Activated CD8-positive, alpha-beta memory T cell treated with anti-CD3 and anti-CD28 coated beads, Interleukin-2, amount 50 U/mL, for 1 hour (primary cell): Measurements from ENCODE around the gene STMN1.

Source experiments
- DNase-seq: peaks from one replicate; pipeline ENCODE4 v3.0.0-alpha.2; 2020; ENCODE audit errors: extremely low read depth

STMN1 gene

DNA sequence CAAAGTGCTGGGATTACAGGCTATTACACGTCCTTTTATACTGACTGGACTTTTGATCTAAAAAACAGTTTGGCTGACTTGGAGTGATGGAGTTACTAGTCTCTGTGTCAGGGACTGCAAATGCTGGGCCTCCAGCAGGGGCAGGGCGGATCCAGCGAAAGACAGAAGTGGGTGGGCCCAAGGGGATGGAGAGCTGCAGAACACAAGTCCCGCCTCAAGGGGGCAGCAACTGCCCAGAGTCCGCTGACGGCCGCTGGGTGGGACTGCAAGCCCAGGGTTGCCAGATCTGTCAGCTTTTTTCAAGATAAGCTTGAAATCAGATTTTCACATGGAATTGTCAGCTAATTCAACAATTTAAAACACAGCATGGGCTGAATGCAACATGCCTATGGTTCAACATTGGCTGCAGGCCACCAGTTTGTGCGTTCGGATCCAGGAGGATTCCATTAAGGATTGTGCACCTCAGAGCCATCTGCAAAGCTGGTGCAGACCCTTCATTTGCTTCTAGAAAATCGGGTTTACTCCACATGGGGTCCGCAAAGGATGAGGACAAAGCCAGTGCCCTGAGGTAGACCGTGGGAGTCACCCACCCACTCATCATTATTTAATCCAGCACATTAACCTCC lies 10.7 kb downstream of the STMN1 start:
- DNase-seq: peak; percentile 81

DNA sequence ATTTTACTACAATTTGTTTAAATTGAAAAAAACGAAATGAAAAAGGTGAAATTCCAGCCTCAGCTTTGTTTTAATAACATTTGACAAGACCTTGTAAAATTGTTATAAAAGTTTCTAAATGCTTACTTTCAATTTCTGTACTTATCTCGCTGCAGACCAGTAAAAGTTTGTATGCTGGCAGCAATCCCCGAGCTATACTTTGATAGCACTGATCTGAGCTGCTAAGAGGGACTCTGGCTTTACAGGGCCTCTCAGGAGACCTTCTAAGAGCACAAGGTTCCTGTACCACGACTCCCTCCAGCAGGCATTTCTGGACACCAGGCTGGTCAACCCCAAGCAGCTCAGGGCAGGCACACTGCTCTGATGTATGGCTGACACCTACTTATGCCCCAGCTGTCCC lies 13.1 kb downstream of the STMN1 start:
- DNase-seq: no peak

DNA sequence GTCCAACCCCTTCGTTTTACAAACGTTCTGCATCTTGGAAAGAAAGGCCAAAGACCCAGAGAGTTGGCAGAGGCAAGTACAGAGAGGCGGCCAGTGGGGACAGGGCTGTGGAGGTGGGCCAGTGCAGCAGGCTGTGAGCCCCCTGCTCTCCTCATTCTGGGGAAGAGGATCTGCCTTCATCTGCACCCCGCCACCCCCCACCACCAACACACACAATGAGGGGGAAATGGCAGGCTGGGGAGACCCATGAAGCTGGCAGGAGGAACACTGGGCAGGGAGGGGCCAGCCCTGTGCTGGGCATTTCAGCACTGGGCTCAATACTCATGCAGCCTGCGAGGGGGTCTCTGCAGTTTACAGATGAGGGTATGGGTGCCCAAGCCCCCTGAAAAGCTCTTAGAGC lies 14.6 kb downstream of the STMN1 start:
- DNase-seq: no peak

DNA sequence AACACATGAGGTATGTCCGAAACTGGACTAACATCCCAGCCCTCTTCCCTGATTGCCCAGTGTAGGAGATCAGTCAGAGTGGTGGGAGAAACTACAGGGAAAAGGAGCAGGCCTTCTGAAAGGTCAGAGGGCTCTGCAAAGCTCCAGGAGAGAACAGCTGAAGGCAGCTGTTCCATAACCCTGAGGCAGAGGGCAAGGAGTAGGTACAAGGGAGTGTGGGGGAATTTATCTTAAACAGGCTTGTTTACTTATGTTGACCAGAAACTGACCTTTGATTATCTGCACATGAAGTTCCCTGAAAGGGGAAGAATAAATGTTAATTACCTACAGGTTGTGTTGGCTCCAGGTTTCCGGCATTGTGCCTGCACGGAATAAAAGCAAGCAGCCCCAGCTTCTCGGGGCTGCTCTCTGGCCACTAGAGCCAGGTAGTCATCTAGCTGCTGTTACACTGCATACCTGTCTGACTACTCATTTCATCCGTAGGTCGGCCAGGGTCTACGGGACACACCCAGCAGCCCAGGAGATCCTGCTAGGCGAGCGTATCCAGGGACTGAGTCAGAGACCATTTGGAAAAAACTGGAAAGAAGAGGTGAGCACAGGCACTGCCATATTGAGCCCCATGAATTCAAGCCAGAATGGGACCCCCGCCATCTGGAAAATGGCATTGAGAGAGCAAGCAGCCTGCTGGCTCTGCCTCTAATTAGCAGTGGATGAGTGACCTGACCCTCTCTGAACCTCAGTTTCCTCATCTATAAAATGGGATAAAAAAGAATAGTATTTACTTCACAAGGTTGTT lies 15.8 kb downstream of the STMN1 start:
- DNase-seq: no peak

DNA sequence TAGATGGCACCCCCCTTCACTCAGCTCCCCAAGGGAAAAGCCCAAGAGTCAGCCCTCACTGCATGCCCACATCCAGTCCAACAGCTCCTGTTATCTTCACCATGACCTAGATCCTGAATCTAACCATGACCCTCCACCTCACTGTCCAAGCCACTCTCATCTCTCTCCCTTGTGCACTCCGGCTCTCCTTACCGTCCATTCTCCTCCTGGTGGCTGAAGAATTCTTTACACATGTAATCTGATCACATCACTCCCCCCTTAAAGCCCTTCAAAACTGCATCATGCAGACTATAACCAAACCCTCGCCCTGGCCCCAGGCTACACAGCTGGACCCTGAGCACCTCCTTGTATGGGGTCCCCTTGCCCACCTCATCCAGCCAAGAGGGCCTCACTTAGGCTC lies 16.7 kb downstream of the STMN1 start:
- DNase-seq: no peak

DNA sequence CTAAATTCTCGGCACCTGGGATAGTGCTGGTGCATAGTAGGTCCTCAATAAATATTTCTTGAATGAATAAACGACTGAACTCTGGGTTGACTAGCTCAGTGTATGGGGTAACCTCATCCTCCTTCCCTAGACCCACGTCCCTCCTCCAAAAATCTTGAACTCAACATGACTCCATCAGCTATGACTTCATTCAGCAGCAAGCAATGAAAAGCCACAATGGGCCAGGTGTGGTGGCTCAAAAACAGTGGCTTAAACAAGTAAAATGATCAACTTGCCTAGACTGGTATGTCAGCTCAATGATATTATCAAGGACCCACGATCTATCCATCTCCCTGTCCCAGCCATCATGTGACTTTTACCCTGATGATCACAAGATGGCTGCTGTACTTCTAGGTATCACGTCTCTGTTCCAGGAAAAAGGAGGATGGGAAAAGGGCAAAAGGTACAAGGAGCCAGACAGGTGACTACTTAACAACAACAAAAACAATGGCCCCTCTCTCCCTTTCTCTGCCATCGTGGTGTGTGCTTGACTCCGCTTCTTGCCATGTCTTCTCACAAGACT lies 17.7 kb downstream of the STMN1 start:
- DNase-seq: no peak

DNA sequence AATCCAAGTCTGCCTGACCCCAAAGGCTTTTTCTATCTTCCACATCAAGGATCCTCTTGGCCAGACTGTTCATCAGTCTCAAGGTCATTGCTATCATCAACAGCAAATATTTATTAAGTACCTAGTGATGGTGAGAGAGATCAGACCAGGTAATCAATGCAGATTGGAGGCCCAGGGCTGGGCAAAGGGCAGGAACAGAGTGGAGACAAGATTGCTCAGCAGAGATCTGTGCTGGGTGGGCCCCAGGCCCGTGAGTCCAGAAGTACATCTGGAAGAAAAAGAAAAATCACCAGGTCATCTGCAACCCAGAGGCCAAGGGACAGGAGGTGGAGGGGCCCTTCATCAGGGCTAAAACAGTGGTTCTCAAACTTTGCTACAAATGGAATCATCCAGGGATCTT lies 20.6 kb downstream of the STMN1 start:
- DNase-seq: no peak

DNA sequence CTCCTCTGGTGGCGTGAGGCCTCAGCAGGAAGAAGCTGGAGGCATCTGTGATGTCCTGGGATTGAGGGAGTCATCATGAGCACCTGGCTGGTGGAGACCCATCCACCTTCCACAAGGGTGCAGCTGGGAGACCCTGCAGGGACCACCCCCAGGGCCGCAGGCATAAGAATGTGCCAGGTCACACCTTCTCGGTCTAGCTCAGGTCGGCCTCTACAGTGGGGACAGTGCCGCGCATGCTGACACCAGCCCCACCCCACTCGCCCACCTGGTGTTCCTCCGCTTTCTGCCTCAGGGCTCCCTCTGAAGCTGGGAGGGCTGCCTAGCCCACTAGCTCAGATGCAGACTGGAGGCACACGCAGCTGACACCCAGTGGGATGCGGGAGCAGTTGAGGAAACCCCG lies 25.0 kb downstream of the STMN1 start:
- DNase-seq: no peak

DNA sequence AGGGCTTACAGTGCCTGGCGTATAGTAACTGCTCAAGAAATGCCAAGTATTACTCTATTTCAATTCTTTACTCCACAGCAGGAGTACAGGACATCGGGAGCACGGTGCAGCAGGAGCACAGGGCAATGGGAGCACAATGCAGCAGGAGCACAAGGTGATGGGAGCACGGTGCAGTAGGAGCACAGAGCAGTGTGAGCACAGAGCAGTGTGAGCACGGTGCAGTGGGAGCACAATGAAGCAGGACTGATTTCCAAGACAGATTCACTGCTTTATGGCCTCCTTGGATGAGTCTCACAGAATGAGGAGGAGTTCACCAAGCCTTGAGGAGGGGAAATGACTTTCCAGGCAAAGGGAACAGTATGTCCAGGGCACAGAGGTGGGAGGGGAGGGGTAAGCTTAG lies 25.7 kb downstream of the STMN1 start:
- DNase-seq: no peak

DNA sequence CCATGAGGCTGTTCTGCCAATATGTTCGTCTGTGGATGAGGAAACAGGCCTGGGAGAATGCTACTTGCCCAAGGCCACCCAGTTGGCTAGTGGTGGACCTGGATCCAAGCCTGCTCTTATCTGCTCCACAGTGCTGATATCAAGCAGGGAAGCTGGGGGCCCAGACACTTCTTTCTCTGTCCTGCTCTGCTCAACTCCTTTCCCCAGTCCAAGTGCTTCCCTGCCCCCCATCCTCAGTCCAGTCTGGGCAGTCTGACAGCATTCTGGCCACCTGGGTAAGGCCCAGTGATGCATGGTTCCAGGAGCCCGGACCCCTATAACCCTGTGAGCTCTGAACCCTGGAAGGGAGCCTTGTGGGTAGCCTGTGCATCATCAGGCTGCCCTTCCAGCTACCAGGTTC lies 26.5 kb downstream of the STMN1 start:
- DNase-seq: no peak

DNA sequence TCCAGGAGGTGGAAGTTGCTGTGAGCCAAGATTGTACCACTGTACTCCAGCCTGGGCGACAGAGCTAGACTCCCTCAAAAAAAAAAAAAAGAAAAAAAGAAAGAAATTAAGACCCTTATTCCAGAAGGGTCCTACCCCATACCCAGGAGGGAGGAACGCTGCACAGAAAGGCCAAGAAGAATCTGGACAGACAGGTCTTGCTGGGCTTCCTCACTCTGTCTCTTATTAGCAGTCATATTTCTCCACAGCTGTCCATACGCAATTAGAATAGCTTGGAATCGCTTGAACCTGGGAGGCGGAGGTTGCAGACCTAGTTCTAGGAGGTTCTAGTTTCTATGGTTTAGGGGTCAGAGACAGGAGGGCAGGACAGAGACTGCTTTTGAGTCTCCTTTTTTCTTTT lies 27.5 kb downstream of the STMN1 start:
- DNase-seq: no peak

DNA sequence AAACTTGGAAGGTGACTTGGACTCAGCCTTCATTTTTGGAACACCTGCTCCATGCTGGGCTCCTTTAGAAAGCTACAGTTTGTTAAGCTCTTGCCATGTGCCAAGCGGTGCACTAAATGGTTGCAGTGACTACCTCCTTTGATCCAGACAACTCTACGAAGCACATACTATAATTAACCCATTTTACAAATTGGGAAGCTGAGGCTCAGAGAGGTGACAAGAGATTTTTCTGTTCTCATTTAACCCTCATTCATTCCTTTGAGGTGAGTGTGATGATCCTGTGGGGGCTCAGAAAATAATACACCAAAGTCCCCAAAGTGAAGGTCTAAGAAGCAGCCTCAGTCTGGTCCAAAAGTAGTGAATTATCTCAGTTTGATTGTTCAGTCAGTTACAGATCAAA lies 29.1 kb downstream of the STMN1 start:
- DNase-seq: no peak

DNA sequence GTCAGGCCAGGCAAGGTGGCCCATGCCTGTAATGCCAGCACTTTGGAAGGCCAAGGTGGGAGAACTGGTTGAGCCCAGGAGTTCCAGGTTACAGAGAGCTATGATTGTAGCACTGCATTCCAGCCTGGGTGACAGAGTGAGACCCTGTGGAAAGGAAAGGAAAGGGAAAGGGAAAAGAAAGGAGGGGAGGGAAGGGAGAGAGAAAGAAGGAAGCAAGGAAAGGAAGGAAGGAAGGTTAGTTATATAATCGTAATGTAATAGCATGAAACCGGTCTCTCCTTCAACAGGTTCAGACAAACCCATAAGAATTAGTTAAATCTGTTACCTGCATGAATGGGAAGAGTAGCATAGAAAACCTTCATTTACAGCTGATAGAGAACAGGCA lies 29.5 kb downstream of the STMN1 start:
- no peak for DNase-seq

DNA sequence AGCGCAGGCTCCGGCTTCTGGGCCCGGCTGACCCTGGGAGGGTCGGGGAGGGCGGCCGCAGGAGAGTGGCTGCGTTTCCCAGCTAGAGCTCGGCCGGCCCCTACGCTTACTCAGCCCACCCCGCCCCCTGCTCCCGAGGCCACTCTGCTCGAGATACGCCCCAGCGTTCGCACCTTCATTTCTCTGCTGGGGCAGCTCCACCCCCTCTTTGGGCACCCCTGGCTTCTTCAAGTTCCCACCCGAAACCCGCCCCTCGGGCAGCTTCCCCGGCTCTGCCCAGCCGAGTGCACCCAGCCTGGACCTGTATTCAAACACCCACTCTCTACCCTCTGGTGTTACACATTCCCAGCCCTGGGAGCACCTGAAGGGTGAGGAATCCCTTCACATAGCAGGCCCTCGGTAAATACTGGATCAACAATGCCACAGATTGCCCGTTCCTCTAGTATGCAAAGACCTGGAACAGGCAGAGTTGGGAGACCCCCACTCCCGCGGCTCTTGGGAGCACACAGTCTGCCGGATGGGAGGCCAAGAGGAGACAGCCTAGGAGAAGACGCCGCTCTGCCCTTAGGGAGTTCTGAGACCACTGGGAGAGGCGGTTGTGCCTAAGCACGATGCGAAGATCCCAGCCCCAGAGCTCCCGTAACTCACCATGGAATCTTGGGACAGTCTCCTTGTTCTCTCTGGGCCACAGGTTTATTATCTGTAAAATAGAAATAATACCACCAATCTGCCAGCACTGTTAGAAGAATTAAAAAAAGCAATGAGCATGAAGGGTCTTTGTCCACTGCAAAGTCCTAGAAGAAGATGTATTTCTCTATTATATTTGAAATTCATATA lies 30.1 kb downstream of the STMN1 start:
- DNase-seq: no peak

DNA sequence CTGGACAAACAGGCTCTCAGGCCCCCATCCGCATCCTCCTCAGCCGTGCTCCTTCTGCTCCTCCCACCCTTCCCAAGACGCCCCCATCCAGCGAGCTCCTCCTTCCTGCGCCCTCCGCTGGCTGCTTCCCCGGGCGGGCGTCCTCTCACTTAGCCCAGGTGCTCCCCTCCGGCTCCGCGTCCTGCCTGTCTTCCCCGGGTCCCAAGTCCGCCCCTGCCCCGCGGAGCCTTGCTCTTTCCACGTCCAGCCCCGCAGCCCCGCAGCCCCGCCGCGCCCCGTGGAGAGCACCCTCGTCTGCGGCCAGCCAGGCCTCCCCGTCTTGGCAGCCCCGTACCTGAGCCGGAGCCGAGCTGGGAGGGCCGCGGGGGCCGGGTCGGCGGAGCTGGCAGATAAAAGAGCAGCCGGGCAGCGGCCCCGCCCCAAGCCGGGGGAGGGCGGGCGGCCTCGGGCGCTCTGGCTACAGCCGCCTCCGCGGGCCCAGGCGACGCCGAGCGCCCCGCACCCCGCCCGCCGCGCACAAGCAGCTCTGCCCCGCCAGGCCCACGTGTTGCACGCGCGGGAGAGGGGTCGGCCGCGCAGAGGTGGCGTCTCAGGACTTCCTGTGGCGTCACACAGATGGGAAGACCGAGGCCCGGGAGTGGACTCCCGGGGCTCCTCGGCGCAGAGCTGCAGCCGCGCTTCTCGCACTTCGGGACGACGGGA lies 30.9 kb downstream of the STMN1 start, which contains the start of gene PAQR7:
PAQR7 (minus strand) TSS at position 555 of the 702 bp plus-strand sequence. CDS start 11,869 bp downstream, outside the sequence.
- DNase-seq: no peak

DNA sequence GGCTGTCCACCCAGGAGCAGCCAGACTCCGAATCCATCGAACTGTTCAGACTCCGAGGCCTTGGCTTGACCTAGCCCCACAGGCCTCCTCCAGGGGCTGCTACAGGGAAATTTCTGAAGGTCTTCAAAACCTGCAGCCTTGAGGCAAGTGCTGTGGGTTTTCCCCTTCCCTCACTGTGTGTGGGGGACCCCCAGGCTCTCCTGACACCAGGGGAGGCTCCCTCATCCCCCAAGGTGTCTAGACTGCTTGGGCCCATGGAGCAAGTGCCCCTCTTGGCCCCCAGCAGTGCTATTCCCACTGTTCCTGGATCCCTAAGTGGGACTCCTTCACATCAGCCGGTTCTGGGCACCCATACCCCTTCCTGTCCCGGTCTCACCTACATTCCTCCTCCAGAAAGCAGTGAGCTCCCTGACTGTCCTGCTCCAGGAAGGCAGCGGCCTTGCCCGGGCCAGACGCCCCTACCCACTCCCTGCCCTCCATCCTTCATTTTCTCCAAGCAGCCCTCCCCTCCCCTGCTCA lies 31.5 kb downstream of the STMN1 start:
- no peak for DNase-seq

DNA sequence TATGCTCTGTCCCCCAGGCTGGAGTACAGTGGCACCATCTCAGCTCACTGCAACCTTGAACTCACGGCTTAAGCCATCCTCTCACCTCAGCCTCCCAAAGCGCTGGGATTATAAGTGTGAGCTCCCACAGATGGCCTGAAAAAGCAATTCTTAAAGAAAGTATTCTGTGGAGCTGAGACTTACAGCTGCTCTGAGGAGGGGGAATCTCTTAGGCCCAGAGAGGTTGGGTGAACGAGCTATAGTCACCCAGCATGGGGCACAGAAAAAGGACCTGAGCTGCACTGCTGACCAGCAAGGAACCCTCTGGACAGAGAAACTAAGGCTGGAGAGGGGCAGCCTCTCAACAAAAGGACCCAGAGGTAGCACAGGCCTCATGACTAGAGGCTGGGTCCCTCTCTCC lies 32.0 kb downstream of the STMN1 start:
- no peak for DNase-seq

DNA sequence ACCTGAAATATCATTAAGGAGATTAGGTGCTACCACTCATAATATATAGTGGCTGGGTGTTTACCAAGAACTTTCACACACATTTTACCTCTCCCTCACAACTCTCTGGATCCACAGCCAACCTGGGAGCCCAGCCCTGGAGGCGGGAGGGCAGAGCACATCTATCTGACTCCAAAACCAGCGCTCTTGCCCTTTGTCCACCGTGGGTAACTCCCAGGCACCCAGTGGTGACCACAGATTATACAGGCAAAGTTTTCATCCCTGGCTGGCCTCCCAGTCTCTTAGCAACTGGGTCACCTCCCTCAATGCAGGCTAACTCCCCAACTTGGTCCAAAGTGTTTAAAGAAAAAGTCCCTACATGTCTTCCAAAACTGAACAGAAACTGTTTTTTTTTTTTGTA lies 33.1 kb downstream of the STMN1 start:
- no peak for DNase-seq

DNA sequence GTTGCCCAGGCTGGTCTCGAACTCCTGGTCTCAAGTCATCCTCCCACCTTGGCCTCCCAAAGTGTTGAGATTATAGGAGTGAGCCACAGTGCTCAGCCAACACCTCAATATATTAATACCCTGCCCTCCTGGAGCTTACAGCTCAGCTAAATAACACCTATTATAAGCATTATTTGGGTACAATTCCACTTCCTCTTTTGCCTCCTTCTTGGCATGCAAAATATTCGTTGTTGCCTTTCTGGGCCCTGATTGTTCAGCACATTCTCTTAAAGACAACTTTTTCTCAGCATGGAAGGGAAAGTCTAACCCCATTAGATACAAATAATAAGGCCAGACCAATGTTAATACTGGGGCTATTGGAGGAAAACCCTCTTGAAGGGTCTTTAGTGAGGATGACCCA lies 33.5 kb downstream of the STMN1 start:
- DNase-seq: no peak

DNA sequence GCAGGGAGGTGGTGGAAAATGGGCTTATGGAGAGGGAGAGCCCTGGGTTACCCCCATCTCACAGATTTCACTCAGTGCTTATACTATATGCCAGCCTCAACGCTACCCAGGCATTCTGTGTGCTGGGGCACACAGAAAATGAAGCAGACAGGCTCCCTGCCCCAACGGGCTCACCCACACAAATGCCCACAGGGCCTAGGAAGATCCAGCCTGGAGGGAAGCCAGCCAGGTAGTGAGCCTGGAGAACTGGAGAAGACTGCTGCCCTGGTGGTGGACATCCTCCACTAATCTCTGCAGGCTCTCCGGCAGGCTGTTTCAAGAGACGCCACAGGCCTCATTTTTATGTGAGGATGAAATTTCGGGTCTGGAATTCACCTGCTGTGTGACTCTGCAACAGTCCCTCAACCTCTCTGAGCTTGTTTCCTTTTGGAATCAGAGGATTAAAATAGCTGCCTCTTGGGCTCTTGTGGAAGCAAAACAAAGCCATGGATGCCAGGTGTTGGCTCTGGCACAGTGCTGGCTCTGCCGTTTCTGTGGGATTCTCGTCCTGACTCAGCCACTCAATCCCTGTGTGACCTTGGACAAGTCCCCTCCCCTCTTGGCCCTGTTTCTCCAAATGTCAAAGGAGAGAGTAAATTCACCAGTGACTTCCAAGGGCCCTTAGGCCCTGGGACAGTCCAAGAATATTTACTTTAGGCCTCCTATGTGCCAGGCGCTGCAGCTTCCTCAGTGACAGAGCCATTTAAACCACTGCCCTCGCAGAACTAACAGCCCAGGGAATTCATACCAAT lies 34.3 kb downstream of the STMN1 start:
- DNase-seq: no peak
